Vagina (tissue), 2 donors: ENCODE measurements around the gene MAST4.

Source experiments
- POLR2A ChIP-seq, 2 donors: fragments of 450-650 bp; IDR thresholded peaks; one replicate each; pipeline ENCODE4 v1.6.1; 2017; ENCODE audit warnings: antibody characterized with exemption in 2 of 2, mild to moderate bottlenecking in 2 of 2, moderate library complexity in 2 of 2
- POLR2AphosphoS5 ChIP-seq, 2 donors: sonication (generic); formaldehyde crosslinking; IDR thresholded peaks; one replicate each; pipeline ENCODE4 v1.9.0; 2017; ENCODE audit warnings: antibody characterized with exemption in 2 of 2, mild to moderate bottlenecking in 2 of 2, low read depth in 1 of 2; ENCODE audit not compliant: insufficient read depth in 1 of 2
- TF ChIP-seq, protein P1 (sequence below), 3 experiments: fragments of 450-650 bp in 2 of 3; fragments of 200-600 bp in 1 of 3; sonication (generic) in 1 of 3; IDR thresholded peaks; one replicate each; pipeline ENCODE4 v1.5.1; 2017 to 2019; ENCODE audit warnings: antibody characterized with exemption in 3 of 3, mild to moderate bottlenecking in 2 of 3, moderate library complexity in 2 of 3

GRCh38 chr5:66967102-66967501 lies 370.9 kb downstream of the MAST4 start:
- TF ChIP-seq, protein P1, sequence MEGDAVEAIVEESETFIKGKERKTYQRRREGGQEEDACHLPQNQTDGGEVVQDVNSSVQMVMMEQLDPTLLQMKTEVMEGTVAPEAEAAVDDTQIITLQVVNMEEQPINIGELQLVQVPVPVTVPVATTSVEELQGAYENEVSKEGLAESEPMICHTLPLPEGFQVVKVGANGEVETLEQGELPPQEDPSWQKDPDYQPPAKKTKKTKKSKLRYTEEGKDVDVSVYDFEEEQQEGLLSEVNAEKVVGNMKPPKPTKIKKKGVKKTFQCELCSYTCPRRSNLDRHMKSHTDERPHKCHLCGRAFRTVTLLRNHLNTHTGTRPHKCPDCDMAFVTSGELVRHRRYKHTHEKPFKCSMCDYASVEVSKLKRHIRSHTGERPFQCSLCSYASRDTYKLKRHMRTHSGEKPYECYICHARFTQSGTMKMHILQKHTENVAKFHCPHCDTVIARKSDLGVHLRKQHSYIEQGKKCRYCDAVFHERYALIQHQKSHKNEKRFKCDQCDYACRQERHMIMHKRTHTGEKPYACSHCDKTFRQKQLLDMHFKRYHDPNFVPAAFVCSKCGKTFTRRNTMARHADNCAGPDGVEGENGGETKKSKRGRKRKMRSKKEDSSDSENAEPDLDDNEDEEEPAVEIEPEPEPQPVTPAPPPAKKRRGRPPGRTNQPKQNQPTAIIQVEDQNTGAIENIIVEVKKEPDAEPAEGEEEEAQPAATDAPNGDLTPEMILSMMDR (IDR thresholded peaks at IDR 0.05) = no peak
- TF ChIP-seq POLR2A (IDR thresholded peaks at IDR 0.05) (no peak), POLR2AphosphoS5 (IDR thresholded peaks at IDR 0.05; ENCODE audit: insufficient read depth in 1 of 2, low read depth in 1 of 2) (no peak)
